ENCODE data around the gene STX2.

- TF ChIP-seq CTCF (IDR thresholded peaks at IDR 0.05; ENCODE audit: poor library complexity) (no peak), EZH2 (IDR thresholded peaks at IDR 0.05; ENCODE audit: borderline replicate concordance) (no peak)
Measured at GRCh38 chr12:130876297-130876696, 37.2 kb upstream of the STX2 start.

All from hepatocyte (in vitro differentiated cells).